Testis (tissue), 2 donors: ENCODE data around the gene TOGARAM1.

Experiments used
- POLR2A ChIP-seq: fragments of 450-650 bp; IDR thresholded peaks from one replicate; pipeline ENCODE4 v1.6.1; 2017; ENCODE audit warnings: antibody characterized with exemption, mild to moderate bottlenecking, moderate library complexity
- TF ChIP-seq, protein P1 (sequence below), 3 experiments: fragments of 450-650 bp in 2 of 3; fragments of 200-600 bp in 1 of 3; sonication (generic) in 1 of 3; IDR thresholded peaks; one replicate each; pipeline ENCODE4 v1.5.1; 2016 to 2019; ENCODE audit warnings: antibody characterized with exemption in 3 of 3, mild to moderate bottlenecking in 2 of 3, moderate library complexity in 1 of 3

DNA sequence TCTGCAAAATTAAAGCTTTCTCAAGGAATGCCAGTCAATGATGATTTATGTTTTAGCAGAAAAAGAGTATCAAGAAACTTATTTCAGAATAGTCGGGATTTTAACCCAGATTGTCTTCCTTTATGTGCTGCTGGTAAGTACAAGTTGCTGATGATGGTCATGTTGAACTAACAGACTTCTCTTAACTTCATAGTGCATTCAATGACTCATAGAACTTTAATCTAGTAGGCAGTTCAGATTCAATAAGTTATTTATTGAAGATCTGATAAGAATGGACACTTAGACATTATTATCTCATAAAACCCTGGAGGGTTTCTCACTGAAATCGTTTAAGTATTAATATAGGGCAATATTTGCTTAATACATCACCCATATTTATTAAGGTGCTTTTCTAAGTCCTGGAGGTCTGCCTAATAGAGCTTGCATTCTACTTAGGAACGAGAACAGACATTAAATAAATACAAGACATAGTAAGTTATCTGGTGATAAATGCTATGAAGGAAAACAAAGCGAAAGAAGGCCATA lies 33.8 kb downstream of the TOGARAM1 start:
- TF ChIP-seq, protein P1, sequence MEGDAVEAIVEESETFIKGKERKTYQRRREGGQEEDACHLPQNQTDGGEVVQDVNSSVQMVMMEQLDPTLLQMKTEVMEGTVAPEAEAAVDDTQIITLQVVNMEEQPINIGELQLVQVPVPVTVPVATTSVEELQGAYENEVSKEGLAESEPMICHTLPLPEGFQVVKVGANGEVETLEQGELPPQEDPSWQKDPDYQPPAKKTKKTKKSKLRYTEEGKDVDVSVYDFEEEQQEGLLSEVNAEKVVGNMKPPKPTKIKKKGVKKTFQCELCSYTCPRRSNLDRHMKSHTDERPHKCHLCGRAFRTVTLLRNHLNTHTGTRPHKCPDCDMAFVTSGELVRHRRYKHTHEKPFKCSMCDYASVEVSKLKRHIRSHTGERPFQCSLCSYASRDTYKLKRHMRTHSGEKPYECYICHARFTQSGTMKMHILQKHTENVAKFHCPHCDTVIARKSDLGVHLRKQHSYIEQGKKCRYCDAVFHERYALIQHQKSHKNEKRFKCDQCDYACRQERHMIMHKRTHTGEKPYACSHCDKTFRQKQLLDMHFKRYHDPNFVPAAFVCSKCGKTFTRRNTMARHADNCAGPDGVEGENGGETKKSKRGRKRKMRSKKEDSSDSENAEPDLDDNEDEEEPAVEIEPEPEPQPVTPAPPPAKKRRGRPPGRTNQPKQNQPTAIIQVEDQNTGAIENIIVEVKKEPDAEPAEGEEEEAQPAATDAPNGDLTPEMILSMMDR (IDR thresholded peaks at IDR 0.05) = no peak
- TF ChIP-seq POLR2A = no peak
